Measurements from ENCODE around the gene ISG15. TPM values are rescaled to one million over a fixed set of nuclear protein-coding genes. Genes with fewer than 3 reads are reported as not detected.
"Not testable (repeated sequence)": the region's sequence is repeated elsewhere in the genome, so short reads cannot be mapped to it uniquely, and the experiment has no call there.

ISG15 gene
- total and polyA plus RNA-seq, 2 experiments from 2014 or later: 62.3 to 89.6 TPM

- no peaks in the 10 kb centered on the region for H3K27me3 ChIP-seq
- 69% methylated on average over 41 of the region's 41 CpGs for WGBS (ENCODE audit: low lambda C conversion rate, missing lambda C conversion rate)
- H3K36me3 ChIP-seq (replicated peaks; ENCODE audit: insufficient read depth, low read depth): no peaks in the 10 kb centered on the region
- peak overlapping the region; percentile 96 for H3K4me2 ChIP-seq
- H3K9me2 ChIP-seq (replicated peaks; ENCODE audit: insufficient read depth): no peaks in the 10 kb centered on the region
- no peaks in the 10 kb centered on the region for H3K79me2 ChIP-seq
- no peak for TF ChIP-seq CTCF (IDR thresholded peaks at IDR 0.05; ENCODE audit: poor library complexity)
- TF ChIP-seq EZH2 (IDR thresholded peaks at IDR 0.05; ENCODE audit: borderline replicate concordance): no peak
- no peak for TF ChIP-seq EZH2phosphoT487 (IDR thresholded peaks at IDR 0.05; ENCODE audit: low read depth, severe bottlenecking, unreplicated experiment)
- peak; percentile 24 for DNase-seq (ENCODE audit: low spot score)
- H3K27ac ChIP-seq: peak overlapping the region; percentile 72
- H3K4me1 ChIP-seq (ENCODE audit: insufficient read depth): peaks cover 10% of the 10 kb centered on the region
- H3K9me3 ChIP-seq (ENCODE audit: low read depth): no peaks in the 10 kb centered on the region
- peak overlapping the region; percentile 43 for H2AFZ ChIP-seq
- peak overlapping the region; percentile 28 for H3K4me3 ChIP-seq
- no peaks in the 10 kb centered on the region for H4K20me1 ChIP-seq (ENCODE audit: insufficient read depth, poor library complexity, severe bottlenecking)
These were observed 788 bp downstream of the ISG15 start for GRCh38 chr1:1013922-1014648.

- peaks cover 11% of the 10 kb centered on the region for H3K4me1 ChIP-seq (ENCODE audit: insufficient read depth)
- H3K4me2 ChIP-seq: peak overlapping the region; percentile 96
- WGBS (ENCODE audit: low lambda C conversion rate, missing lambda C conversion rate): 82% methylated on average over 20 of the region's 20 CpGs
- no peaks in the 10 kb centered on the region for H3K9me2 ChIP-seq (replicated peaks; ENCODE audit: insufficient read depth)
- no peak overlapping the region for H3K27ac ChIP-seq
- no peaks in the 10 kb centered on the region for H3K27me3 ChIP-seq
- H3K79me2 ChIP-seq: no peaks in the 10 kb centered on the region
- no peak overlapping the region for H2AFZ ChIP-seq
- peak; percentile 46 for DNase-seq (ENCODE audit: low spot score)
- H4K20me1 ChIP-seq (ENCODE audit: insufficient read depth, poor library complexity, severe bottlenecking): no peaks in the 10 kb centered on the region
- TF ChIP-seq EZH2 (IDR thresholded peaks at IDR 0.05; ENCODE audit: borderline replicate concordance) (no peak), CTCF (IDR thresholded peaks at IDR 0.05; ENCODE audit: poor library complexity) (peak; percentile 37), EZH2phosphoT487 (IDR thresholded peaks at IDR 0.05; ENCODE audit: low read depth, severe bottlenecking, unreplicated experiment) (no peak)
- H3K9me3 ChIP-seq (ENCODE audit: low read depth): no peaks in the 10 kb centered on the region
- no peak overlapping the region for H3K4me3 ChIP-seq
- H3K36me3 ChIP-seq (replicated peaks; ENCODE audit: insufficient read depth, low read depth): no peaks in the 10 kb centered on the region
These were observed 1.7 kb downstream of the ISG15 start for GRCh38 chr1:1014799-1015681.

GRCh38 chr1:1017397-1018320 lies 4.4 kb downstream of the ISG15 start:
- not testable (repeated sequence) for H3K27me3 ChIP-seq; H3K4me2 ChIP-seq; H4K20me1 ChIP-seq (ENCODE audit: insufficient read depth, poor library complexity, severe bottlenecking); H3K27ac ChIP-seq; H3K4me3 ChIP-seq; H2AFZ ChIP-seq; H3K9me2 ChIP-seq (replicated peaks; ENCODE audit: insufficient read depth); H3K9me3 ChIP-seq (ENCODE audit: low read depth); DNase-seq (ENCODE audit: low spot score); H3K36me3 ChIP-seq (replicated peaks; ENCODE audit: insufficient read depth, low read depth)
- Histone ChIP-seq H3K4me1 (ENCODE audit: insufficient read depth) (peaks cover 27% of the 10 kb centered on the region), H3K79me2 (peaks cover 18% of the 10 kb centered on the region)
- WGBS (ENCODE audit: low lambda C conversion rate, missing lambda C conversion rate): 86% methylated on average over 16 of the region's 17 CpGs

- not testable (repeated sequence) for H3K36me3 ChIP-seq (replicated peaks; ENCODE audit: insufficient read depth, low read depth); H3K9me3 ChIP-seq (ENCODE audit: low read depth); DNase-seq (ENCODE audit: low spot score); H4K20me1 ChIP-seq (ENCODE audit: insufficient read depth, poor library complexity, severe bottlenecking); H3K27ac ChIP-seq; H2AFZ ChIP-seq; H3K27me3 ChIP-seq; H3K9me2 ChIP-seq (replicated peaks; ENCODE audit: insufficient read depth); H3K4me3 ChIP-seq; H3K4me2 ChIP-seq
- 98% methylated on average over 25 of the region's 26 CpGs for WGBS (ENCODE audit: low lambda C conversion rate, missing lambda C conversion rate)
- Histone ChIP-seq H3K4me1 (ENCODE audit: insufficient read depth) (peaks cover 27% of the 10 kb centered on the region), H3K79me2 (peaks cover 24% of the 10 kb centered on the region)
These were observed 5.0 kb downstream of the ISG15 start for GRCh38 chr1:1018321-1018685.

All from hepatocyte (in vitro differentiated cells).